GM19193 (cell line): ENCODE results near the gene CRISPLD2.

Experiments used
- POLR2A ChIP-seq: IDR thresholded peaks from 4 replicates; pipeline ENCODE4 v1.6.1; 2011; ENCODE audit not compliant: insufficient read depth, insufficient read length; ENCODE audit errors: extremely low read depth

Gene CRISPLD2

DNA sequence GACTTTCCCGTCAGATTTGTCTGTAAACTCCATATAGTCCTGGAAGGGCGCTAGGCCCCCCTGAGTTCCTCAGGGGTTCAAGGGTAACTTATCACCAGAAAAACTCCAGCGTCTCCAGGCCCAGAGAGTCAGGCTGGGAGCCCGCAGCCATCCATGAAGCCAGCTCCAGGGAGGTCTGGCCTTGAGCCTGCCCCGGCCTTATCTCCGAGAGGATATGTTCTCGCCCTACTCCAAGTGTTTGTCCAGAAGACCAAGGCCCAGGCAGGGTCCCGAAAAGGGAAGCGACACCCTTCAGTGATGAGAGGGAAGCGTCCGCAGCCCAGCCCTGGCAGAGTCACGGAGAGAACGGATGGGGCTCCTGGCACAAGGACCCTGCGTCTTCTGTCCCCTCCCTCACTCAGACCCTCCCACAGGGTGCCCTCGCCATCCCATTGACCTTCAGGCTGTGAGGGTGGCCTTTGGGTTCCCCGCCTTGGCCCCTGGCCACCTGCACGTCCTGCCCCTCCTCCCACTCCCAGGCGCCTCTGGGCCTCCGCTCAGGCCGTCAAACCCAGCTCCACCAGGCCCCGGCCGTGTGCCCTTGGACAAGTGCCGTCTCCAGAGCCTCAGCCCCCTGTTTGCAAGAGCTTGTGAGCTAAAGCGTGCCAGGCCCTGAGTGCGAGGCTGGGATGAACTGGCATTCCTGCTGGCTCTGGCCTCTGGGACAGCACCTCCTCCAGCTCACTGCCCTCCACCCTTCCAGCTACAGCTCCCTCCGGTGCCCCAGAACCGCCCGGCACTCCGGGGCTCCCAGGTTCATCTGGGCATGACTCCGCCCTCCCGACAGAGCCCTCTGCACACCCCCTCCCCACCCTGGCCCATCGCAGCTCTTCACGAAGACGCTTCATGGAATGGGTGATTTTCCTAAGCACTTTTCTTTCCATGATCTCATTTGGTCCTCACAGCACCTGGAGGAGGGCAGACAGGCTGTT, 108.1 kb downstream of the CRISPLD2 start:
- TF ChIP-seq POLR2A, result no peak

DNA sequence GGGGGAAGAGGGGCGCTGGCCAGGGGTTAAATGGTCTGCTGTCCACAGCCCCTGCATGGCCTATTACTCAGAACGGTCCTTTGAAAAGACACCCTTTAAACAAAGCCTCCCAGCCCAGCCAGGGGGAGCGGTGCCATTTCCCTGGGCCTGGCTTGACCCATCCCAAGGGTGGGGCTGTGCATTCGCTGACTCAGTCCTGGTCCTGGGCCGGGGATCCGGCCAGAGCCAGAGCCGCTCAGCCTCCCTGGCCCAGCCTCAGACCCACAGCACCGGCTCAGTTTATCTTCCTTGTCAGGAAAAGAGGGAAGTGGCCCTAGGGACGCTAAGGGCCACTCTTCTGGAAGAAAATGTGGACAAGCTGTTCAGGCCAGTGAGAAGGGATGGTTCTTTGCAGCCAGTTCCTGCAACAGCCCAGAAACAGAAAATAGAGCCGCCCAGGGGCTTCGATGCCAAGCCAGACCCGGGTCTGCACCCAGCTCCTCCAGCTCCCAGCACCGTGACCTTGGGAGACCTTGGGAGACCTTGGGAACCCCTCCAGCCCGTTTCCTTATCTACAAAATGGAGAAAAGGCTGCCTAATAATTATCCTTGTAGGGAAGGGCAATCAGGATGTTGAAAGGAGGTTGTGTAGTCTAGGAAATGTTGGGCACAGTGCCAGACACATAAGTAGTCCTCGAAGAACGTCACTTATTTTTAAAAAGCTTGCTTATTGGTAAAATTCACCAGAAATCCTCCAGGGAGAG, 109.1 kb downstream of the CRISPLD2 start:
- no peak for TF ChIP-seq POLR2A

DNA sequence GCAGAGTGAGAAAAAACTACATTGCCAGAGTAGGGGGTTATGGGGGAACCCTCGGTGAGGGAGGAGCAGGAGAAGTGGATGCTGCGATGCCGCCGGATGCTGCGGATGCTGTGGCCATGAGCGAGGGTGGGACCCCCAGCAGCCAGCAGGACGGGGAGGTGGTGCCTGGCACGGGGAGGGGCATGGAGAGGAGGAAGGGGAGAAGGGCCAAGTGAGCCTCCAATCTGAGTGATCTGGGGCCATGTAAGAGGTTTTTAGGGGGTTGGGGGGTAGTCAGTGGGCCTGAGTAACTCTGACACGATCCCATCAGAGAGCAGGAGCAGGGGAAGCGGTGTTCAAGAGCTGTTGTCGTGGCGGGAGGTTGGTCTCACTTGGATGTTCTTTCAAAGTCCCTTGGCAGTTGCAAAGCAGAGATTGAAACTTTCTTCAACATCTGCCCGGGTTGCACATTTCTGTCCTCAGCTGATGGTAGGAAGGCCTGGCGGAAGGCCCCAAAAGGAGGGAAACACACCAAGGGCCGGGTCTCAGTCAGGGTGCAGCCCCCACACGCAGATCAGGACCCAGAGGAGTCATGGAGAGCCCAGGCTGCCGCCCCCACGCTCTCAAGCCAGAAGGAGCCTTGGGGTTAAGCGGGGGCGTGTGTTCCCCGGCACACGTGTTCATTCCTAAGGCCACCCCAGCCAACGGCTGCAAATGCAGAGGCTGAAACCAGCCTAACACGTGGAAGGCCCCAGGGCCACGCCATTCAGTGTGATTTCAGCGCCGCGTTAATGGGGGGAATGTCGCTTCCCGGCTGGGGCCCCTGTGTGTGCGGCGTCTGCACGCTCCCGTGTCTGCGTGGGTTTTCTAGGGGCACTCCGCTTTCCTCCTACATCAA, 109.9 kb downstream of the CRISPLD2 start:
- TF ChIP-seq POLR2A, result no peak

DNA sequence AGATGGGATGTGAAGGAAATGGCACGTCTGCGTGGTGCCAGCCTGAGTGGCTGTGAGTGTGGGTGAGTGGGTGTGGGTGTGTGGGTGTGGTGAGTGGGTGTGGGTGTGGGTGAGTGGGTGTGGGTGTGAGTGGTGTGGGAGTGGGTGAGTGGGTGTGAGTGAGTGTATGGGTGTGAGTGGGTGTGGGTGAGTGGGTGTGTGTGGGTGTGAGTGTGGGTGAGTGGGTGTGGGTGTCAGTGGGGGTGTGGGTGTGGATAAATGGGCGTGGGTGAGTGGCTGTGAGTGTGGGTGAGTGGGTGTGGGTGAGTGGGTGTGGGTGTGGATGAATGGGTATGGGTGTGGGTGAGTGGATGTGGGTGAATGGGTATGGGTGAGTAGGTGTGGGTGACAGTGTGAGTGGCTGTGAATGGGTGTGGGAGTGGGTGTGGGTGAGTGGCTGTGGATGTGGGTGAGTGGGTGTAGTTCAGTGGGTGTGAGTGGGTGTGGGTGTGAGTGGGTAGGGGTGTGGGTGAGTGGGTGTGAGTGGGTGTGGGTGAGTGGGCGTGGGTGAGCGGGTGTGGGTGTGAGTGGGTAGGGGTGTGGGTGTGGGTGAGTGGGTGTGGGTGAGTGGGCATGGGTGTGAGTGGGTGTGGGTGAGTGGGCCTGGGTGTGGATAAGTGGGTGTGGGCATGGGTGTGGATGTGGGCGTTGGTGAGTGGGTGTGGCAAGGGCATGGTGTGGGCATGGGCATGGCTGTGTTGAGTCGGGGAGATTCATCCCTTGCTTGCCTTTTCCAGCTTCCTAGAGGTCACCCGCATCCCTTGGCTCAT, 110.7 kb downstream of the CRISPLD2 start:
- TF ChIP-seq POLR2A, result no peak

DNA sequence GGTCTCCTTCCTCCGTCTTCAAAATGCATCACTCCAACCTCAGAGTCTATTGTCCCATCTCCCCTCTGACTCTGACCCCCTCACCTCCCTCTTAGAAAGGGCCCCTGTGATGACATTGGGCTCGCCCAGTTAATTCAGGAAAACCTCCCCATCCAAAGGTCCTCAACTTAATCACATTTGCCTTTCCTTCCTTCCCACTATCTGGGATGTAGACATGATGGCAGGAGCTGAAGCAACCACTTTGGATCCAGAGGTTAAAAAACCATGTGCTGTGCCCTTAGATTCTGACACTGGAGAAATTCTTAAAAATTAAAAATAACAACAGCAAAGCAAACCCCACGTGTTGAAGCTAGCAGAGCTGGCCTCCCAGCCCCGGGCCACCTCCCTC, 111.3 kb downstream of the CRISPLD2 start:
- no peak for TF ChIP-seq POLR2A

DNA sequence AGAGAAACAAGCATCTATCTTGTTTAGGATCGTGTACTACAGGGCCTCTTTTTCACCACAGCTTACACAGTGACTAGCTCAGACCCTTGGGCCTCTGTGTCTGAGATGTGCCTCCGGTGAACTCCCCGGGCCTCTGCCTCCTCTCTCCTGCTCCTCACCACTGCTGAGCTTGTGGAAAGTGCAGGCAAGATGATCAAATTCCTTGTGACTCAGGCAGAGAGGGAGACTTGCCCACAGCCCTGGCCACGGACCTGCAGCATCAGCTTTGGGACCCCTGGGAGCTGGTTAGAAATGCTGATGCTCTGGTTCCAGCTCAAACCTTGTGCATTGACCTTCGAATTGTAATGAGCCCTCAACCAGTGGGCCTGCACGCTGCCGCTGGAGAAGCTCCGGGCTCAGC, 111.7 kb downstream of the CRISPLD2 start:
- no peak for TF ChIP-seq POLR2A

DNA sequence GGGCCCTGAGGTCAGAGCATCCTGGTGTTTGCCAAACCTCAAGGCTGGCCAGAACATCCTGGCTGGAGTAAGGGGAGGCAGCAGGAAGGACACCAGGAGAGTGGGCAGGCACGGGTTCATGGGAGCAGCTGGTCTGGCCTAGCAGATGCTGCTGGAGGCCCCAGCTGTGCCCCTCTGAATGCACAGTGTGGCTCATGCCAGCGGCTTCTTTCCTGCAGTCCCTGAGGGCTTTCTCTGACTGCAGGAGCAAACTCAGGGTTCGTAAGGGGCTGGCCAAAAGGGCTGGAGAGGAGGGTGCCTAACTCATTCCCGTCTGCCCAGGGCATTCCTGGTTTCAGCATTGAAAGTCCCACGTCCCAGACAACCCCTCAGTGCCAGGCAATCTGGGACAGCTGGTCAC, 112.9 kb downstream of the CRISPLD2 start:
- no peak for TF ChIP-seq POLR2A

DNA sequence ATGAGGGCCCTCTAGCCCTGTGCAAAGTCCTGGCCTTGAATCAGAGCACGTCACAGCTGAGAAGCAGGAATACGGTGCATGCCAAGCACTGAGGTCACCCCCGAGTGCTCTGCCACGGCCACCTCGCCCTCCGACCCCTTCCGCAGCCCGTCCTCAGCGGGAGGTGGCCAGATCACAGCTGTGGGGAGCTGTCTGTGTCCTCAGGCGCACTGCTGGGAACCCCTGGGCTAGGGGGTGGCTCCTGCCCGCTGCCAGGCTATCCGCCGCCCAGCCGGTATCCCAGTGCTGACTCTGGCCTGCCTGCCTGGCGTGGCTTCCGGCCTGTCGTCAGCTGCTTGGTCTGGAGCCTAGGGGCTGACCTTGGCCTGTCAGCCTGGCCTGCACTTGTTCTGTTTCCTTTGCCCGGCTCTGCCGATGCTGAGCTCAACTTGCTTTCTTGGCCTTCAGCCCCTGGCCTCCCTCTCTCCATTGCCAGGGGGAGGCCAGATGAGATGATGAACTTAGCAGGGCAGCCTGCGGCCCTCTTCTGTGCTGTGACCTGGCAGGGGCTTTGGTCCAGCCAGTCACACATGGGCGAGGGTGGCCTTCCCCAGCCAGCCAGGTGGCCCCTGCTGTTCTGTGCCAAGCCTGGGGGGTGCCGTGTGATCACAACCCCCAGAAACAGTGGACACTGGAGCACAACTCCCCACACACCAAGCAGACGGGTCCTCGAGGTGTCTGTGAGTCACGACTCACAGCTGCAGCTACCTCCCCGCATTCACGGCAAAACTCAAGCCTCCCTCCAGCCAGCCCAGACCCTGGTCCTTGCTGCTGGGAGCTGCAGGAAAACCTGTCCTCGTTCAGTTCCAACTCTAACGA, 114.2 kb downstream of the CRISPLD2 start:
- TF ChIP-seq POLR2A, result no peak

DNA sequence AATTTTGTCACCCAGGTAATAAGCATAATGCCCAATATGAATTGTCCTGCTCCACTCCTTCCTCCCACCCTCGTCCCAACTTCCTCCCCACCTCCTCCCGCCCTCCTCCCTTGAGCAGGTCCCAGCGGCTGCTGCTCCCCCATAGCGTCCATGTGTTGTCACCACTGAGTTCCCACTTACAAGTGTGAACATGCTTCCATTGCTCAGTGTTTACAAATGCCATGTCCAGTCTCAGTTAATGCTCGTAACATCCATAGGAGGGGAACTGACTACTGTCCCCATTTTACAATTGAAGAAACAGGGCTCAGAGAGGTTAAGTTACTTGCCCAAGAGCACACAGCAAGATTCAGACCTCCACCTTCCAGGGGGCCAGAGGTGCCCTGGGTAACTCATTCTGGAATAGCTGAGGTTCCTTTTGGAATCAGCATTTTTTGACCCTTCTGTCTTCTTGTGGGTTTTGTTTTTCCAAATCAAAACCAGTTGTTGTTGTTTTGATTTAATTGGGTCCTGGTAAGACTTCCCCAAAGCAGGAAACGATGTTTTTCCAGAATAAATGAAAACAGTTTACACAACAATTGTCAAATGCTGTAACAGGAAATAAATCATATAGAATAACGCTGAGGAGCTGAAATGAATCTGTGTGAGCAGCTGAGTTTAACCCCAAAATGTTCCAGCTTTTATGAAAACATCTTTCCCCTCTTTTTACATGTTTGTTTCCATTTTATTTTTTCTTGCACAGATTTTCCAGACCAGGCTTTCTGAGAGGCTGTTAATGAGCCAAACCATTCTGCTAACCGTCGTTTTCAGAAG, 117.6 kb downstream of the CRISPLD2 start:
- no peak for TF ChIP-seq POLR2A

DNA sequence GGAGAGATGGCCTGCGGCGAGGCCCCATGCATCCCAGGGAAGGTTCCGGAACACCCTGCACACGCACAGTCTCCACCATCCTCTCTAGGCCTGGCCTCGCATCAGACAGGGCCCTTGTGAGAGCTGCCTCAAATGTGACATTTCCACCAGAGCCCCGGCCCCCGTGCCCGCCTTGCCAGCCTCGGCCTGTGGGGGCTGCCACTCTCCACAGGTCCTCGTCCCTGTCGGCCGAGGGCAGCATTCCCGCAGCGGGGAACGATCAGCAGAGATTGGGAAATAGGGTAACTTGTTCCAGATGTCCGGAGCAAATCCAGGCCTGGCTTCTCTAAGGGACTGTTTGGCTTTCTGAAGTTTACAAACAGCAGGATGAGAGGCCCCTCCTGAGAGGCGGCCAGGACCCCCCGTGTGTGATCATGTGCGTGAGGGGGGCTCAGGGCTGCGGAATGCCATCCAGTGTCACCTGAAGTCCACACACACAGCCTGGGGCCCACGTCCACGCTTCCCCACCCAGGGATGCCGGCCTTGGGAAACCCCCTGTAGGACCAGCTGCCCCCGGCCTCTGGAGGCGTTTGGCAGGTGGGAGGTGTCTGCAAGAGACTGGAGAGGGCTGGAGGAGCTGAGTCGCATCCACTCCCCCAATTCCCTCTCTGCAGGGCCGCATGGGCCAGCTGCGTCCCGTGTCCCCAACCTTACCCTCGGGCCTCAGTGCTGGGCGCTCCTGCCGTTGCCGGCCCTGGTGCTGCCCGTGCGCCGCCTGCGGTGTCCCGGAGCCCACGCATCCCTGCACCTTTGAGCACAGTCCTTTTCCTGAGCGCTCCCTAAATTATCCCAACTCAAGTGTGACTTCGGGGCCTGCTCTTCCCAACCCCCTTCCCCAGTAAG, 121.1 kb downstream of the CRISPLD2 start:
- TF ChIP-seq POLR2A, result no peak

DNA sequence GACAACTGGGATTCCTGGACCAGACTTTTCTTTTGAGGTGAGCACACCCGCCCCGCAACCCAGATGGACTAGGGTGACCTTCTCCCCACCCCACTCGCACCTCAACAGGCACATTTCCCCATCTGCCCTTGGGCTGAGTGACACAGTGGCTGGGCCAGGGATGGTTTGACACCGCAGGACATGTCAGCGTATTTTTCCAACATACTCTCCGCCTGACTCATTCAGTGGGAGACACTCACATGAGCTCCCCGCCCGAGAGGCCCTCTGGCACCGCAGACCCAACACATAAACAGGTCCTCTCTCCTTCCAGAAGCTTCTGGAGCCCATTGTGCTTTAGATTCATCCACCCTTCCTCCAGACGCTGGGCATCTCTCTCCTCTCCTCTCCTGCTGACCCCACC, 122.1 kb downstream of the CRISPLD2 start:
- TF ChIP-seq POLR2A, result no peak

DNA sequence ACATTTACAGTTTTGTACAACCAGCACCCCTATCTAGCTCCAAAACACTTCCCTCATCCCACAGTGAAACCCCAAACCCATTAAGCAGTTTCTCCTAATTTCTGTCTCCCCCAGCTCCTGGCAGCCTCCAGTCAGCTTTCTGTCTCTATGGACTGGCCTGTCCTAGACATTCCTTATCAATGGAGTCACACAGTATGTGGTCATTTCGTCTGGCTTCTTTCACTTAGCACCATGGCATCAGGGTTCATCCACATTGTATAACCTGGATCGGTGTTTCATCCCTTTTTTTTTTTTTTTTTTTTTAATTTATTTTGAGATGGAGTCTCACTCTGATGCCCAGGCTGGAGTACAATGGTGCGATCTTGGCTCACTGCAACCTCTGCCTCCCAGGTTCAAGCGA, 123.0 kb downstream of the CRISPLD2 start:
- no peak for TF ChIP-seq POLR2A

DNA sequence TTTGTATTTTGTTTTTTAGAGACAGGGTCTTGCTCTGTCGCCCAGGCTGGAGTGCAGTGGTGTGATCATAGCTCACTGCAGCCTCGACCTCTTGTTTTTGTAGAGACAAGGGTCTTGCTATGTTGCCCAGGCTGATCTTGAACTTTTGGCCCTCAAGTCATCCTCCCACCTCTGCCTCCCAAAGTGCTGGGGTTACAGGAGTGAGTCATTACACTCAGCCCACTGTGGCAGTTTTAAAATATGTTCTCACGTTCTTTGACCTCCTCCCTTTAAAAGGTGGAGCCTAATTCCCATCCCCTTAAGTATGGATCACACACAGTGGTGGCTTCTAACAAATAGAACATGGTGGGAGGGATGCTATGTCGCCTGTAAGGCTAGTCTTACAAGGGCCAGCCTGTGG, 123.8 kb downstream of the CRISPLD2 start:
- no peak for TF ChIP-seq POLR2A
